Measurements from ENCODE around the gene GPR132.

DNA sequence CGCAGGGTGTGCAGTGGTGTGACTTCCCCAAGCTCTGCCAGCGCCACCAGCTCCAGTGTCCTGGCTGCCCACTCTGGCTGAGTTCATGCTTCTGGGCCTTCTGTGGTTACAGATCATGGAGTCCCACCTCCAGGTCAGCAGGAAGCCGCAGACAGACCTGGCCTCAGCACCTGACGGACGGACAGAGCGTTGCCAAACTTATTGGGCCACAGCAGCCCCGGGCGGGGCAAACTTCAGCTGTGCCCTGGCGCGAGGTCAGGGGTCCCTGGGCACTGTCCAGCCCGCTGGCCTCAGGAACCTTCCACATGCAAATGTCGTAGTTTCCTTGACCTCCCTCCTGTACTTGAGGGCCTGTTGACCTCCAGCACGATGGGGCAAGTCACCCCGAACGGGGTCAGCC lies 11.2 kb downstream of the GPR132 start:
- TF ChIP-seq POLR2A (IDR thresholded peaks at IDR 0.05; ENCODE audit: low read length): no peak
- TF ChIP-seq GATA1 (IDR thresholded peaks at IDR 0.05; ENCODE audit: low read depth, low read length): no peak

Data from erythroblast (primary cell).